ENCODE data around the gene KSR1. TPM values are rescaled to one million over a fixed set of nuclear protein-coding genes. Genes with fewer than 3 reads are reported as not detected.

Gene KSR1
- total and polyA plus RNA-seq, 2 experiments from 2014 or later = 0.98 to 2.5 TPM

DNA sequence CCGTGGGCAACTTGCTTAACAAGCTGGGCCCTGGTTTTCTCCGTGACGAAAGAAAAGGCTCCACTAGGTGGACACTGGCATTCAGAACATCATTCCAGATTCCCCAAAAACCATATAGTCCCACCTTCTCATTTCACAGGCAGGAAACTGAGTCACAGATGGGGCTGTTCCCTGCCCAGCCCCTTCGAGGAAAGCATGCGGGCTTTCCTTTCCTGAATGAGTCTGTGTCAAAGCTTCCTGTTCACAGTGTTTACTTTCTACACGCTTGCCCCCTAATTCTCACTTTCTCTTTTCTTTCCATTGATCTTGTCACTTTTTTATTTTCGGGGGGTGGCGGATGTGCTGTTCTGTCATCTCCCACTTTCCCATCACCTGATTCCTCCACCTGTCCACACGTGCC is 164.5 kb downstream of the KSR1 start:
- no peaks in the 10 kb centered on the region for H4K20me1 ChIP-seq (ENCODE audit: insufficient read depth)
- H3F3A ChIP-seq (ENCODE audit: insufficient read depth) = no peaks in the 10 kb centered on the region
- H2AFZ ChIP-seq = no peak overlapping the region
- in situ Hi-C loops (cut with MboI) = loop anchor here (10.0 kb wide), 3 partner anchors 64 to 264 kb away; no protein-coding TSS in a partner anchor
- DNase-seq = no peak
- H3K4me1 ChIP-seq (ENCODE audit: insufficient read depth) = no peaks in the 10 kb centered on the region
- H3K4me2 ChIP-seq (ENCODE audit: unreplicated experiment) = no peak overlapping the region
- H3K9me2 ChIP-seq (ENCODE audit: insufficient read depth) = no peaks in the 10 kb centered on the region
- no peaks in the 10 kb centered on the region for H3K36me3 ChIP-seq (ENCODE audit: low read depth)
- H3K27me3 ChIP-seq (replicated peaks; ENCODE audit: insufficient read depth) = no peaks in the 10 kb centered on the region
- no peaks in the 10 kb centered on the region for H3K79me2 ChIP-seq (ENCODE audit: insufficient read depth)
- H3K4me3 ChIP-seq = no peak overlapping the region
- H3K9me3 ChIP-seq (ENCODE audit: low read depth) = no peaks in the 10 kb centered on the region
- TF ChIP-seq EZH2phosphoT487 (IDR thresholded peaks at IDR 0.05; ENCODE audit: insufficient read depth, low read depth) (no peak), EZH2 (IDR thresholded peaks at IDR 0.05; ENCODE audit: insufficient read depth, poor library complexity, severe bottlenecking) (no peak)
- no peak overlapping the region for H3K27ac ChIP-seq
- no peak overlapping the region for H3K9ac ChIP-seq
- 92 to 93% methylated on average over 9 of the region's 9 CpGs for WGBS, 2 experiments (ENCODE audit: low coverage in 1 of 2, low lambda C conversion rate in 2 of 2, missing lambda C conversion rate in 2 of 2)

DNA sequence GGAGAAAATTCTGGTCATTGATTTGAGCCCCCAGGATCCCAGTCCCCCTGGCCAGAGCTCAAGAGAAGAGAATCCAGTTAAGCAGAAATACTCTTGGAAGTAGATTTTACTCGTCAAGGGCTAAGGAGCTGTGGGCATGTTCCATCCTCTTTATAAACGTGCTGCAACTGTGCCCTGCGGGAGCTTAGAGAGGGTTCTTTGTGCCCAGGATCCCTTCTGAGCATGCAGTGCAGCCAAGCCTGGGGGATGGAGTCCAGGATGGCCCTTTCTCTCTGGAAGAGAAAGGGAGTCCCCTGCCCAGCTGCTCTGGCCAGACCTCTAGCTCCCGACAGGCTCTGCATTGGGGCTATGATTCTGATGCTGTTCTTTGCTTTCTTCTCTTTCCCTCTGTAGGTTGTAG is 165.3 kb downstream of the KSR1 start:
- DNase-seq = no peak
- no peaks in the 10 kb centered on the region for H3K9me2 ChIP-seq (ENCODE audit: insufficient read depth)
- H4K20me1 ChIP-seq (ENCODE audit: insufficient read depth) = no peaks in the 10 kb centered on the region
- H3F3A ChIP-seq (ENCODE audit: insufficient read depth) = no peaks in the 10 kb centered on the region
- H3K4me3 ChIP-seq = no peak overlapping the region
- H2AFZ ChIP-seq = no peak overlapping the region
- in situ Hi-C loops (cut with MboI) = loop anchor here (10.0 kb wide), 3 partner anchors 63 to 263 kb away; no protein-coding TSS in a partner anchor
- no peaks in the 10 kb centered on the region for H3K79me2 ChIP-seq (ENCODE audit: insufficient read depth)
- no peak overlapping the region for H3K27ac ChIP-seq
- 71 to 73% methylated on average over 4 of the region's 4 CpGs for WGBS, 2 experiments (ENCODE audit: low coverage in 1 of 2, low lambda C conversion rate in 2 of 2, missing lambda C conversion rate in 2 of 2)
- no peaks in the 10 kb centered on the region for H3K36me3 ChIP-seq (ENCODE audit: low read depth)
- no peaks in the 10 kb centered on the region for H3K4me1 ChIP-seq (ENCODE audit: insufficient read depth)
- no peak overlapping the region for H3K4me2 ChIP-seq (ENCODE audit: unreplicated experiment)
- TF ChIP-seq EZH2phosphoT487 (IDR thresholded peaks at IDR 0.05; ENCODE audit: insufficient read depth, low read depth) (no peak), EZH2 (IDR thresholded peaks at IDR 0.05; ENCODE audit: insufficient read depth, poor library complexity, severe bottlenecking) (no peak)
- H3K27me3 ChIP-seq (replicated peaks; ENCODE audit: insufficient read depth) = no peaks in the 10 kb centered on the region
- no peak overlapping the region for H3K9ac ChIP-seq
- H3K9me3 ChIP-seq (ENCODE audit: low read depth) = no peaks in the 10 kb centered on the region

GRCh38 chr17:27621942-27622559 is 165.8 kb downstream of the KSR1 start:
- H4K20me1 ChIP-seq (ENCODE audit: insufficient read depth) = no peaks in the 10 kb centered on the region
- no peak overlapping the region for H3K4me2 ChIP-seq (ENCODE audit: unreplicated experiment)
- TF ChIP-seq EZH2phosphoT487 (IDR thresholded peaks at IDR 0.05; ENCODE audit: insufficient read depth, low read depth) (no peak), EZH2 (IDR thresholded peaks at IDR 0.05; ENCODE audit: insufficient read depth, poor library complexity, severe bottlenecking) (no peak)
- H3K4me3 ChIP-seq = no peak overlapping the region
- no peak overlapping the region for H3K9ac ChIP-seq
- in situ Hi-C loops (cut with MboI) = loop anchor here (10.0 kb wide), 3 partner anchors 63 to 263 kb away; no protein-coding TSS in a partner anchor
- WGBS, 2 experiments (ENCODE audit: low coverage in 1 of 2, low lambda C conversion rate in 2 of 2, missing lambda C conversion rate in 2 of 2) = 62 to 69% methylated on average over 10 of the region's 10 CpGs
- H3K27ac ChIP-seq = no peak overlapping the region
- H3F3A ChIP-seq (ENCODE audit: insufficient read depth) = no peaks in the 10 kb centered on the region
- no peak for DNase-seq
- no peaks in the 10 kb centered on the region for H3K9me3 ChIP-seq (ENCODE audit: low read depth)
- H2AFZ ChIP-seq = no peak overlapping the region
- H3K4me1 ChIP-seq (ENCODE audit: insufficient read depth) = no peaks in the 10 kb centered on the region
- H3K9me2 ChIP-seq (ENCODE audit: insufficient read depth) = no peaks in the 10 kb centered on the region
- H3K27me3 ChIP-seq (replicated peaks; ENCODE audit: insufficient read depth) = no peaks in the 10 kb centered on the region
- no peaks in the 10 kb centered on the region for H3K79me2 ChIP-seq (ENCODE audit: insufficient read depth)
- H3K36me3 ChIP-seq (ENCODE audit: low read depth) = no peaks in the 10 kb centered on the region

GRCh38 chr17:27622986-27623385 is 166.7 kb downstream of the KSR1 start:
- 51 to 52% methylated on average over 4 of the region's 4 CpGs for WGBS, 2 experiments (ENCODE audit: low coverage in 1 of 2, low lambda C conversion rate in 2 of 2, missing lambda C conversion rate in 2 of 2)
- Histone ChIP-seq H3K79me2 (ENCODE audit: insufficient read depth) (no peaks in the 10 kb centered on the region), H3K9ac (no peak overlapping the region), H4K20me1 (ENCODE audit: insufficient read depth) (no peaks in the 10 kb centered on the region), H3F3A (ENCODE audit: insufficient read depth) (no peaks in the 10 kb centered on the region), H3K27me3 (replicated peaks; ENCODE audit: insufficient read depth) (no peaks in the 10 kb centered on the region), H3K9me2 (ENCODE audit: insufficient read depth) (no peaks in the 10 kb centered on the region), H3K27ac (no peak overlapping the region), H3K36me3 (ENCODE audit: low read depth) (no peaks in the 10 kb centered on the region), H3K4me3 (no peak overlapping the region), H3K9me3 (ENCODE audit: low read depth) (no peaks in the 10 kb centered on the region), H2AFZ (no peak overlapping the region), H3K4me2 (ENCODE audit: unreplicated experiment) (no peak overlapping the region), H3K4me1 (ENCODE audit: insufficient read depth) (no peaks in the 10 kb centered on the region)
- in situ Hi-C loops (cut with MboI) = loop anchor here (10.0 kb wide), 3 partner anchors 62 to 262 kb away; no protein-coding TSS in a partner anchor
- no peak for DNase-seq
- TF ChIP-seq EZH2 (IDR thresholded peaks at IDR 0.05; ENCODE audit: insufficient read depth, poor library complexity, severe bottlenecking) (no peak), EZH2phosphoT487 (IDR thresholded peaks at IDR 0.05; ENCODE audit: insufficient read depth, low read depth) (no peak)

All from GM23248 (cell line).